ENCODE data around the gene KCNH2.

KCNH2 gene

GRCh38 chr7:150970424-150970823 is 7.7 kb downstream of the KCNH2 start:
- TF ChIP-seq, protein P1, sequence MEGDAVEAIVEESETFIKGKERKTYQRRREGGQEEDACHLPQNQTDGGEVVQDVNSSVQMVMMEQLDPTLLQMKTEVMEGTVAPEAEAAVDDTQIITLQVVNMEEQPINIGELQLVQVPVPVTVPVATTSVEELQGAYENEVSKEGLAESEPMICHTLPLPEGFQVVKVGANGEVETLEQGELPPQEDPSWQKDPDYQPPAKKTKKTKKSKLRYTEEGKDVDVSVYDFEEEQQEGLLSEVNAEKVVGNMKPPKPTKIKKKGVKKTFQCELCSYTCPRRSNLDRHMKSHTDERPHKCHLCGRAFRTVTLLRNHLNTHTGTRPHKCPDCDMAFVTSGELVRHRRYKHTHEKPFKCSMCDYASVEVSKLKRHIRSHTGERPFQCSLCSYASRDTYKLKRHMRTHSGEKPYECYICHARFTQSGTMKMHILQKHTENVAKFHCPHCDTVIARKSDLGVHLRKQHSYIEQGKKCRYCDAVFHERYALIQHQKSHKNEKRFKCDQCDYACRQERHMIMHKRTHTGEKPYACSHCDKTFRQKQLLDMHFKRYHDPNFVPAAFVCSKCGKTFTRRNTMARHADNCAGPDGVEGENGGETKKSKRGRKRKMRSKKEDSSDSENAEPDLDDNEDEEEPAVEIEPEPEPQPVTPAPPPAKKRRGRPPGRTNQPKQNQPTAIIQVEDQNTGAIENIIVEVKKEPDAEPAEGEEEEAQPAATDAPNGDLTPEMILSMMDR (IDR thresholded peaks at IDR 0.05): no peak
- no peak overlapping the region for H3K4me3 ChIP-seq (ENCODE audit: low read depth in 1 of 2, low read length in 1 of 2)
- H3K27me3 ChIP-seq: peaks cover 99% of the 10 kb centered on the region
- H3K9me3 ChIP-seq: no peaks in the 10 kb centered on the region
- no peaks in the 10 kb centered on the region for H3K36me3 ChIP-seq
- H3K4me1 ChIP-seq (ENCODE audit: control insufficient read depth in 1 of 2, insufficient read depth in 1 of 2, low read depth in 1 of 2, low read length in 1 of 2): peaks cover 0 to 8% of the 10 kb centered on the region in 2 experiments
- H3K27ac ChIP-seq: no peak overlapping the region

- Histone ChIP-seq H3K4me3 (ENCODE audit: low read depth in 1 of 2, low read length in 1 of 2) (no peak overlapping the region), H3K9me3 (no peaks in the 10 kb centered on the region), H3K36me3 (no peaks in the 10 kb centered on the region), H3K4me1 (ENCODE audit: control insufficient read depth in 1 of 2, insufficient read depth in 1 of 2, low read depth in 1 of 2, low read length in 1 of 2) (peaks cover 0 to 2% of the 10 kb centered on the region in 2 experiments), H3K27me3 (peaks cover 99% of the 10 kb centered on the region), H3K27ac (no peak overlapping the region)
- TF ChIP-seq, protein P1 (IDR thresholded peaks at IDR 0.05): no peak
These were observed 8.6 kb downstream of the KCNH2 start for GRCh38 chr7:150969475-150969874.

DNA sequence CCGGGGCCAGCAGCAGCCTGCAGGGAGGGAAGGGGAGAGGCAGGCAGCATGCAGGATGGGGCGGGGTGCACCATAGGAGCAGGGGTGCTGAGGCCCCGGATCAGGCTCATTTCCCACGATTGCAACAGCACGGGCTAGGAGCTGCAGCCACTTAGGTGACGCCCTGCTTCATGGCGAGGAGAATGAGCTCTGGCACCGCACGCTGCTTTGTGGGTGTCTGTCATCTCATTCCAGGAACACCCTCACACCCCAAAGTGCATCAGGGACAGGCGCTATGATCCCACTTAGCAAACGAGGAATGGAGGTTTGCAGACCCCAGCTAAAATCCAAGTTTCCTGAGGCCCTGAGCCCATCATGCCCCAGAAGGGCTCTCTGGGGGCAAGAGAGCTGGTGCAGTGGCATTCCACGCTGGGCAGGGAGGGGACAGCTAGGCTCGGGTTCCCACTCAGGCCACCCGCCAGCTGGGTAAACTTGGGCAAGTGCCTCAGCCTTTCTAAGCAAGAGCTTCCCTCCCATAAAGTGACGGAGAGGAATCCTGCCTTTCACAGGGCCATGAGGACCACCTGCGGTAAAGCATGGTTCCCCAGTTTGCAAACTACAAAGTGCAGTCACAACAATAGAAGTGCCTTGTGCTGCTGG is 9.3 kb downstream of the KCNH2 start:
- Histone ChIP-seq H3K4me3 (ENCODE audit: low read depth in 1 of 2, low read length in 1 of 2) (no peak overlapping the region), H3K36me3 (no peaks in the 10 kb centered on the region), H3K9me3 (no peaks in the 10 kb centered on the region), H3K27ac (no peak overlapping the region), H3K4me1 (ENCODE audit: control insufficient read depth in 1 of 2, insufficient read depth in 1 of 2, low read depth in 1 of 2, low read length in 1 of 2) (no peaks in the 10 kb centered on the region), H3K27me3 (peaks cover 99% of the 10 kb centered on the region)
- TF ChIP-seq, protein P1 (IDR thresholded peaks at IDR 0.05): no peak

- Histone ChIP-seq H3K27me3 (peaks cover 99% of the 10 kb centered on the region), H3K36me3 (no peaks in the 10 kb centered on the region), H3K4me1 (ENCODE audit: control insufficient read depth in 1 of 2, insufficient read depth in 1 of 2, low read depth in 1 of 2, low read length in 1 of 2) (no peaks in the 10 kb centered on the region), H3K27ac (no peak overlapping the region), H3K9me3 (no peaks in the 10 kb centered on the region), H3K4me3 (ENCODE audit: low read depth in 1 of 2, low read length in 1 of 2) (no peak overlapping the region)
- TF ChIP-seq, protein P1 (IDR thresholded peaks at IDR 0.05): no peak
These were observed 9.9 kb downstream of the KCNH2 start for GRCh38 chr7:150968056-150968733.

GRCh38 chr7:150967349-150967748 is 10.8 kb downstream of the KCNH2 start:
- Histone ChIP-seq H3K36me3 (no peaks in the 10 kb centered on the region), H3K4me3 (ENCODE audit: low read depth in 1 of 2, low read length in 1 of 2) (no peak overlapping the region), H3K4me1 (ENCODE audit: control insufficient read depth in 1 of 2, insufficient read depth in 1 of 2, low read depth in 1 of 2, low read length in 1 of 2) (no peaks in the 10 kb centered on the region), H3K27me3 (peaks cover 99% of the 10 kb centered on the region), H3K27ac (no peak overlapping the region), H3K9me3 (no peaks in the 10 kb centered on the region)
- TF ChIP-seq, protein P1 (IDR thresholded peaks at IDR 0.05): no peak
